Measurements from ENCODE around the gene HRCT1. TPM values are rescaled to one million over a fixed set of nuclear protein-coding genes. Genes with fewer than 3 reads are reported as not detected.

The HRCT1 gene
- total RNA-seq, 1 experiment from 2014 or later: not detected

DNA sequence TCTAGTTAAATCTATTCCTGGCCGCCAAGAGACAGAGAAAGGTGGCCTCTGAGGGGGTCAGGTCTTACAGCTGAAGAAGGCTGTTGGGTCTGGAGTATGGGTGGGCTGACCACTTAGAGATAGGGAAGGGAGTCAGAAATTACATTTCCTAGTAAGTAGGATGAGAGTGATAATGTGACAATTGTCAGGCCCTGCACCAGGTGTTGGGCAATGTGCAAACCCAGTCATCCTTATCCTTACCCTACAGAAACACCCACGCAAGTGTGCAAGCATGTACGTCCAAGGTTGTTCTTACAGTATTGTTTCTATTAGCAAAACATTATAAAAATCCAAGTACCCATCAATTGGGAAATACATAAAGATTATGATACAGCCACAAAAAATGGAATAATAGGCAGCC lies 12.8 kb downstream of the HRCT1 start:
- Histone ChIP-seq H3K14ac (ENCODE audit: insufficient read depth, low read length) (no peak overlapping the region), H3K27ac (ENCODE audit: insufficient read length, low read depth, low read length) (no peak overlapping the region)

More for the DNA sequence above, 12.8 kb downstream of the HRCT1 start:
- WGBS (ENCODE audit: extremely low coverage, insufficient read length, low lambda C conversion rate): no CpG with 5 or more reads among the region's 3 CpGs
- no peak overlapping the region for H3K56ac ChIP-seq (ENCODE audit: insufficient read length, low read depth, low read length)
- H3K9ac ChIP-seq (ENCODE audit: extremely low read depth, insufficient read length, low read length): no peak overlapping the region
- H3K79me2 ChIP-seq (ENCODE audit: insufficient read depth, low read length): no peaks in the 10 kb centered on the region
- H2BK20ac ChIP-seq (ENCODE audit: low read depth, low read length, poor library complexity, severe bottlenecking): no peak overlapping the region
- H3K23ac ChIP-seq (ENCODE audit: insufficient read length, low read depth, low read length): no peak overlapping the region
- H3K4me2 ChIP-seq (ENCODE audit: insufficient read depth, insufficient read length, low read length): no peak overlapping the region
- H2BK5ac ChIP-seq (ENCODE audit: insufficient read length, low read length): no peak overlapping the region
- H3K4me1 ChIP-seq (ENCODE audit: insufficient read depth, low read length): no peaks in the 10 kb centered on the region
- H3K18ac ChIP-seq (ENCODE audit: insufficient read length, low read depth, low read length): no peak overlapping the region
- no peaks in the 10 kb centered on the region for H3K27me3 ChIP-seq (ENCODE audit: insufficient read depth, low read length)
- H2BK120ac ChIP-seq (ENCODE audit: low read depth, low read length, poor library complexity, severe bottlenecking): no peak overlapping the region
- H3K4me3 Mint-ChIP-seq: no peak overlapping the region
- no peak for DNase-seq
- no peak overlapping the region for H3K4ac ChIP-seq (ENCODE audit: low read depth, low read length)
- H3K23me2 ChIP-seq (ENCODE audit: insufficient read length, low read depth, low read length, poor library complexity, severe bottlenecking): no peaks in the 10 kb centered on the region
- no peaks in the 10 kb centered on the region for H3K36me3 Mint-ChIP-seq (ENCODE audit: insufficient read depth in 1 of 3, low read depth in 3 of 3)
- H2AFZ ChIP-seq (ENCODE audit: low read length): no peak overlapping the region
- no peaks in the 10 kb centered on the region for H3K79me1 ChIP-seq (ENCODE audit: insufficient read depth, low read depth, low read length, poor library complexity, severe bottlenecking)
- H3K27me3 Mint-ChIP-seq (ENCODE audit: low read depth): no peaks in the 10 kb centered on the region; the same call in 1 of the 2 replicates
- H3K9me3 ChIP-seq (ENCODE audit: control insufficient read depth, low read depth, low read length): no peaks in the 10 kb centered on the region
- H4K5ac ChIP-seq (ENCODE audit: insufficient read length, low read depth, low read length): no peak overlapping the region
- peaks cover 8% of the 10 kb centered on the region in 2 experiments for H3K4me1 Mint-ChIP-seq
- no peaks in the 10 kb centered on the region for H3K9me3 Mint-ChIP-seq
- H4K8ac ChIP-seq (replicated peaks; ENCODE audit: insufficient read length, low read depth, low read length): no peak overlapping the region
- H2BK15ac ChIP-seq (ENCODE audit: low read depth, low read length): no peak overlapping the region
- no peak overlapping the region for H2AK5ac ChIP-seq (ENCODE audit: insufficient read length, low read length)
- H2BK12ac ChIP-seq (ENCODE audit: insufficient read length, low read depth, low read length): no peak overlapping the region
- no peaks in the 10 kb centered on the region for H4K20me1 ChIP-seq (ENCODE audit: control insufficient read depth, insufficient read depth, insufficient read length)
- H3K27ac Mint-ChIP-seq: no peak overlapping the region
- H3T11ph ChIP-seq (ENCODE audit: low read length): no peak overlapping the region
- no peak for TF ChIP-seq CTCF (conservative IDR thresholded peaks at IDR 0.05)
- H4K91ac ChIP-seq (ENCODE audit: insufficient read length, low read depth, low read length): no peak overlapping the region

All from H9 (cell line).